Left cardiac atrium (tissue), 4 donors: ENCODE results near the gene OR4D10. TPM values are rescaled to one million over a fixed set of nuclear protein-coding genes. Genes with fewer than 3 reads are reported as not detected.
"Not testable (repeated sequence)": the region's sequence is repeated elsewhere in the genome, so short reads cannot be mapped to it uniquely, and the experiment has no call there.

Source experiments
- ATAC-seq, 2 donors: fragments of 200-7000 bp; cut with Tn5 transposase; one replicate each; pipeline ENCODE4 v1.9.1; 2020; ENCODE audit warnings: mild to moderate bottlenecking in 2 of 2, moderate library complexity in 2 of 2
- DNase-seq: peaks from one replicate; pipeline ENCODE4 v3.0.0-alpha.2; 2020
- intact Hi-C, 2 donors: fragments of 100-400 bp; cut with DNase I; formaldehyde crosslinking; loops; one replicate each; pipeline versions ENCODE4 v1.14.1 to v1.15.1; 2022 to 2023
- long read RNA-seq: library from polyadenylated mRNA; unstranded; transcript quantifications from one replicate; pipeline ENCODE4 v2.0.0, GENCODE V29; 2021
- total RNA-seq, 2 donors: library from RNA; stranded (reverse); fragmentation: NEBNext Ultra II Directional; extraction: Animal tissue kit (Norgen Biotek cat#: 25700); gene quantifications; one replicate each; pipeline ENCODE4 v1.2.1, GENCODE V29; 2021
- donor health status: DM: no; HTN: yes; CAD: no.
- donor health status: DM: no; HTN: yes; CAD: no; lungs with severe emphysema.
- donor health status: DM: yes; HTN: yes; CAD: no.
- donor health status: Dilated cardiomyopathy.

Gene OR4D10
- not detected for total RNA-seq
- long read RNA-seq = 0 reads

GRCh38 chr11:59473015-59473414 is at the start of gene OR4D10:
TSS of gene OR4D10 (plus strand) at chr11:59473315. CDS start at chr11:59477430, 4,115 bp downstream.
- DNase-seq (no peak), ATAC-seq (no peak)
- intact Hi-C loops = no loop called here

- ATAC-seq (no peak), DNase-seq (no peak)
- intact Hi-C loops = no loop called here
Observed at GRCh38 chr11:59423835-59424234, 49.3 kb upstream of the OR4D10 start.

GRCh38 chr11:59425131-59425530 is 48.0 kb upstream of the OR4D10 start:
- no peak for DNase-seq
- intact Hi-C loops = no loop called here
- no peak for ATAC-seq

- ATAC-seq = no peak
- no peak for DNase-seq
- intact Hi-C loops = no loop called here
Observed at GRCh38 chr11:59426361-59427067, 46.6 kb upstream of the OR4D10 start, which contains the start of gene OR5A2. TSS of gene OR5A2 (minus strand) at chr11:59426413. CDS start at chr11:59422953, 3,460 bp downstream.

DNA sequence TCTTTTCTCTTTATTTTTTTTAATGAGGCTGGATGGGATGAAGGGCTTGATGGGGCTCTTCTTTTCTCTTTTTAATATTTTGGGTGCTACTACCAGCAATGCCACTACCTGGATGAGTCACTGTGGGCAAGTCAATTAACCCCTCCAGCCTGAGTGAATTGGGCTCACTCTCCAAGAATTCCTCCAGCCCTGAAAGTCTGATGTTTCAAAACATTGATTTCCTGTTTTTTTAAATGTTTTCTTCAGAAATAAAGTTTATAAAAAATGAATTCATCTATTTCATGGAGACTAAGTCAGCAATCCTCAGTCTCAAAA is 46.1 kb upstream of the OR4D10 start:
- ATAC-seq = no peak
- no peak for DNase-seq
- intact Hi-C loops = no loop called here

DNA sequence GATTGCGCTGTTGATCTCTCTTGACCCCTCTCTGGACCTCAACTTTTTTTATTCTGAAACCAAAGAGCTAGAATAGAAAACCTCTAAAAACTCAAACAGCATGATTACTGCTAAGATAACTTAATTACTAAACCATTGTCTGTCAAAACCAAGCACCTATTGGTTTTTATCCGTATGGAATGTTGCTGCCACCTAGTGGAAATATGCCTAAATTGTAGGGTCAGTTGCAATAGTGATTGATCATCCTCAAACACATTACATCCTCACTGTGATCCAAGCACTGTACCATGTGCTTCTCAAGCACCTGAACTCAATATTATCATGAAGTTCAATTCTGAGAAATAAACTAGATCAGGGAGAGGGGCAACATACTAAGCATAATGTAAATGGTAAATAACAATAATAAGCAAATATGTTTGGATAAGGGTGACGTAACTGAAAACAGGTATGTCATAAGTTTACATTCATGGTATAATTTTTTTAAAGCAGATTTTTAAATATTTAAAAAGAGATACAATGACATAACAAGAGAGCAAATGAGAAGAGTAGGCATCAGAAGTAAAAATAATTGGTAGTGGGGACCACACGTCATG is 43.1 kb upstream of the OR4D10 start:
- DNase-seq (no peak), ATAC-seq (no peak)
- intact Hi-C loops = loop anchor here in 1 of 2 donors (10.0 kb wide), 1 partner anchor 235 kb away; no protein-coding TSS in a partner anchor

DNA sequence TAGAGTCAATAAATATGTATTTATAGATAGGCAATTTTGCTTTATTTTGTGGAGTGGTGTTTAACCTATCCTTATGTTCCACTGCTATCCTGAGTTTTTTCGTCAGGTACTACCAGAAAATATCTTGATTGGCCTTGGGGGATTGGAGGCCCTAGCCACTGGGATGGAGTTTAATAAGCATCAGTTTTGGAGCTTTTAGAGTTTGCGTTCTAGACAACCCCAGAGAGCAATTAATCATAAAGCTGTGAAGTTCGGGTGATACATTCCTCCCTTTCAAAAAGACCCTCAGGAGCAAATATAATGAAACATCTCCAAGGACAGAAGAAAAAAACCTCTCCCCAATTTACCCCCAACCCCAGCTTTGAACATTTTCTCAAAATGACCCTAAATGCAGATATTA is 36.9 kb upstream of the OR4D10 start, which contains the start of gene OR5A1:
OR5A1 (plus strand) TSS at position 301 of the 400 bp plus-strand sequence. CDS start 6,700 bp downstream, outside the sequence.
- no peak for DNase-seq
- intact Hi-C loops = loop anchor here in 1 of 2 donors (10.0 kb wide), 1 partner anchor 241 kb away; no protein-coding TSS in a partner anchor
- no peak for ATAC-seq

GRCh38 chr11:59437770-59438169 is 35.3 kb upstream of the OR4D10 start:
- DNase-seq = no peak
- ATAC-seq = no peak
- intact Hi-C loops = loop anchor here in 1 of 2 donors (10.0 kb wide), 1 partner anchor 243 kb away; no protein-coding TSS in a partner anchor

DNA sequence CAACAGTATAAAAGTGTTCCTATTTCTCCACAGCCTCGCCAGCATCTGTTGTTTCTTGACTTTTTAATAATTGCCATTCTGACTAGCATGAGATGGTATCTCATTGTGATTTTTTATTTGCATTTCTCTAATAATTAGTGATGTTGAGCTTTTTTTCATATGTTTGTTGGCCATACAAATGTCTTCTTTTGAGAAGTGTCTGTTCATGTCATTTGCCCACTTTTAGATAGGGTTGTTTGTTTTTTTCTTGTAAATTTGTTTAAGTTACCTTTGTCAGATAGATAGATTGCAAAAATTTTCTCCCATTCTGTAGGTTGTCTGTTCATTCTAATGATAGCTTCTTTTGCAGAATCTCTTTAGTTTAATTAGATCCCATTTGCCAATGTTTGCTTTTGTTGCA is 27.5 kb upstream of the OR4D10 start:
- ATAC-seq, DNase-seq, intact Hi-C loops: not testable (repeated sequence)

DNA sequence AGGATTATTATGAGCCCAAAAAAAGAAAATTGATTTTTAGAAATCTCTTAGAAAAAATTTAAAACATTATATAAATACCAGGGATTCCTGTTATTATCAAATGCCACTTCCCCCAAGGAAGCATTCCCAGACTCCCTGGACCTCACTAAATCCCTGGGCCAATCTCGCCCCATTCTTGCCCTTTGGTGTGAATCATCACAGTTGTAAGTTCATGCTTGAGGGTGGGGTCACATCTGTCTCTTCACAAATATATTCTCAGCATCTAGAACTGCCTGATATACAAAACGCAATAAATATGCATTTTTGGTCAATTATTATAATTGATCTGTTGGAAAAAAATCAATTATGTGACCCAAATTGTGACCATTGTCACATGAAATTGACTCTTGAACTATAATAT is 24.6 kb upstream of the OR4D10 start:
- intact Hi-C loops = no loop called here
- no peak for ATAC-seq

DNA sequence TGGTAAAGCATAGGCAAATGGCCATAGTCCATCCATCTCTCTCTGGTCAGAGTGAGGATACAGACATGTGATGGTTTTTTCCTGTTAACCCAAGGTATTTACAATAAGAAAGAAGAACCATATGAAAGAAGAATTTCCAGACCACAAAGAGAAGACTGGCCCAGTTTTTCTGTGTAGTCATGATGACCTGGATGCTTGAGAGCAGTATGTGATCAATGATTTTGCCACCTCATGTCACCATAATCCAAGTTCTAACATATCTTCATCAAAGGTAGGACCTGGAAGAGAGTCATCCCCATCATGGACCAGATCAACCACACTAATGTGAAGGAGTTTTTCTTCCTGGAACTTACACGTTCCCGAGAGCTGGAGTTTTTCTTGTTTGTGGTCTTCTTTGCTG is 16.5 kb upstream of the OR4D10 start, which contains the start of gene OR4D6:
OR4D6 (plus strand) TSS at position 301 of the 400 bp plus-strand sequence; CDS start at position 301, 0 bp downstream.
- no peak for DNase-seq
- intact Hi-C loops = no loop called here
- no peak for ATAC-seq

More for the DNA sequence above, 24.6 kb upstream of the OR4D10 start:
- no peak for DNase-seq

DNA sequence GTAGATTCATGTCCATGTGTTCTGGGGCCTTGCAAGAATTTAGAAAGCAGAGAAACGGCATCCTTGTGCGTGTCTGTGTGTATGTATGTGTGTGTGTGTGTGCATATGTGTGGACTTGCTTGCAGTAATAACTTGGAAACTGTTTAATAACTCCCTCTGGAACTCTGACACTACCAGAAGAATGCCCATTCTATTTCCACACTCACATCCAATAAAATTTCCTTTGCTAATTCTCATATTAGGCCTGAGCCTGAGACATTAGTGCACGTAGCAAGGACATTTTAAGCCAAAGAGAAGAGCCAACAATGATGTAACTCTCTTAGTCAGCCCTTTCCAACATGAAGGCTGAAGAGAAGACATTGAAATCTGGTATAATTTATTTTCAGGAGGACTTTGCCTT is 13.2 kb upstream of the OR4D10 start:
- intact Hi-C loops = no loop called here
- ATAC-seq (no peak), DNase-seq (no peak)

DNA sequence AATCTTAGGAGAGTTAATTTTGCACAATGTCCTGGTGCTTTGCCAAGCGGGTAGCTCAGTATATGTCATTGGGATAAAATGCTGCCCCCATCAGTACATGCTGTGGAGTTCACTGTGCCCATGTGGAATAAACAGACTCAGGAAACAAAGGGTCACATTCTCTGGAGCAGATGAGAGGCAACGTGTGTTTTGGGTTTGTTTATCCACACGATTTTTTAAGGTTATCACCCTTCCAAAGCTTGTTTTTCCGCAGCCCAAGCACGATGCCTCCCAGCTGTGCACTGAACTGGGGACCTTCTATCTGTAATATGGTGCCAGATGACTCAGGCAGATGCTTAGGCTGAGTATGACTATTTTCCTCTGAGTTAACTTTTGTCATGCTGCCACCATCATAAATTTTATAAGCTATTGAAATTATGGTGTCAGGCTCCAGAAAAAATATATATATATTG is 9.9 kb upstream of the OR4D10 start:
- intact Hi-C loops = no loop called here
- DNase-seq (peak; percentile 20), ATAC-seq (peak in 1 of 2 donors; percentile 68)

- DNase-seq = no peak
- ATAC-seq = no peak
- intact Hi-C loops = no loop called here
Observed at GRCh38 chr11:59475176-59475575, 2.1 kb downstream of the OR4D10 start.

DNA sequence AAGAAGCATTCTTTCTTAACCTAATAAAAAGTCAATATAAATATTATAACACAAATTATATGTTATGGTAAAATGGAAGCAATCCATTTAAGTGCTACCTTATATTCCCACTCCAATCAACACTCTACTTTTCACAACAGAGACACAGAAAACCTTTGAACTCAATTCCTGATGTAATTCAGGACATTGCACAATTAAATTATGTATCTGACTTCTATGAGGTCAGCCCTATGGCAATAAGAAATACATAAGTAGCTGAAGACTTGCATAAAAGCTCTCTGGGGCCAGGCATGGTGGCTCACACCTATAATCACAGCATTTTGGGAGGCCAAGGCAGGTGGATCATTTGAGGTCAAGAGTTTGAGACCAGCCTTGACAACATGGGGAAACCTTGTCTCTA is 6.8 kb downstream of the OR4D10 start:
- intact Hi-C loops = no loop called here
- ATAC-seq (no peak), DNase-seq (no peak)

- no peak for ATAC-seq
- intact Hi-C loops = no loop called here
- DNase-seq = no peak
Observed at GRCh38 chr11:59480359-59480758, 7.2 kb downstream of the OR4D10 start.

DNA sequence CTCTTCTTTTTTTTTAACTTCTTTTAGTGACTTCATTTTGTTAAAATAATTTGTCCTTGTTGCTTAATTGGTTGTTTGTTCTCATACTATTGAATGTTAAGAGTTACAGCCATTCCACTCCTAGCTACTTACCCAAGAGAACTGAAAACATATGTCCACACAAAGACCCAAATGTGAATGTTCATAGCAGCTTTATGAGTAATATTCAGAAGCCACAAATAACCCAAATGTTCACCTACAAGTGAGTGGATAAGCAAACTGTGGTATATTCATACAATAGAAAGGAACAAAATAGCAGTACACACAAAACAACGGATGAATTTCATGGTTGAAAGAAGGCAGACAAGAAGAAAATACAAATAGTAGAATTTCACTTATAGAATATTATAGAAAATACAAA is 28.8 kb downstream of the OR4D10 start:
- no peak for DNase-seq
- intact Hi-C loops = no loop called here
- no peak for ATAC-seq

DNA sequence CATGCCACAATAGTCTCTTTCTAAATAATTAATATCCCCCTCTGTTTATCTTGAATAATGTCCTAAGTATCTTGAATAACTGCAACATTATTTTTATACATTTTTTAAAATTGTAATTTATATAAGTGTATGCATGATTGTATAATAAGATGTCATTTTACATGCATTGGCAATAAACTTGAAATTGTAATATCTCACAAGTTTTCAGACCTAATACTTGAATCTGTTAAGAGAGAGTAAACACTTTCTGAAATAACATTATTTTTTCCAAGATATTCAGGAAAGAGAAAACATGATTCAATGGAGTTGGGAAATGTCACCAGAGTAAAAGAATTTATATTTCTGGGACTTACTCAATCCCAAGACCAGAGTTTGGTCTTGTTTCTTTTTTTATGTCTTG is 30.2 kb downstream of the OR4D10 start, which contains the start of gene OR4D11:
OR4D11 (plus strand) TSS at position 301 of the 400 bp plus-strand sequence; CDS start at position 301, 0 bp downstream.
- ATAC-seq (no peak), DNase-seq (no peak)
- intact Hi-C loops = no loop called here

GRCh38 chr11:59510941-59511589 is 38.0 kb downstream of the OR4D10 start, which contains the start of gene OR4D9:
TSS of gene OR4D9 (plus strand) at chr11:59511539. CDS start at chr11:59514913, 3,374 bp downstream.
- DNase-seq (no peak), ATAC-seq (peak in 1 of 2 donors; percentile 36)
- intact Hi-C loops = no loop called here

DNA sequence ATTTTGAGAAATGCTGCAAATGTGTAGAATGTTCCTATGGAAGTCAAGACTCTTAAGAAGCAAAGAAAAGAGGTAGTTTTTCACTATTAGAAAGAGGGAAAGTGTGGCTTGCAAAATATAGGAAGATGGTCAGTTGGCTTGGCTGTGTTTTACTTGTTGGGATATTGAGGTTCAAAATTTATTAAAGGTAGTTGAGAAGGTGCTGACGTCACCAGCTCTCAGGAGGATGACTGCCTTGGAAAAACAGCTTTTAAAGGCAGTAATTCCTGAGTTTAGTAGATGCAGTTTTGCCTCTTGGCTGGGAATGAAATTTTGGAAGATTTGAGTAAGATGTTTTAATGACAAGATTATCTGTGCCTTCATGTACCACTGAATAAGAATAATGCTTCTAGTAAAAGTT is 38.6 kb downstream of the OR4D10 start:
- DNase-seq = no peak
- intact Hi-C loops = no loop called here
- ATAC-seq = no peak
